HG02885 (cell line): ENCODE results near the gene CYP2A13.
"Not testable (repeated sequence)": the region's sequence is repeated elsewhere in the genome, so short reads cannot be mapped to it uniquely, and the experiment has no call there.

Experiments used
- ATAC-seq: cut with Tn5 transposase; IDR thresholded peaks from one replicate; pipeline ENCODE4 v1.9.1; 2021; ENCODE audit warnings: mild to moderate bottlenecking; ENCODE audit not compliant: unreplicated experiment, poor library complexity

The CYP2A13 gene

GRCh38 chr19:41088151-41088550 lies at the start of gene CYP2A13:
Gene CYP2A13, plus strand, starts transcription at chr19:41088451. Its CDS starts 21 bp downstream, at chr19:41088472.
- ATAC-seq: no peak

GRCh38 chr19:41039806-41040205 lies 48.4 kb upstream of the CYP2A13 start:
- ATAC-seq: no peak

- not testable (repeated sequence) for ATAC-seq
Measured at GRCh38 chr19:41045095-41045494, 43.2 kb upstream of the CYP2A13 start.

GRCh38 chr19:41050426-41050825 lies 37.8 kb upstream of the CYP2A13 start:
- ATAC-seq: no peak

GRCh38 chr19:41052162-41052561 lies 36.1 kb upstream of the CYP2A13 start:
- not testable (repeated sequence) for ATAC-seq

- ATAC-seq: not testable (repeated sequence)
Measured at GRCh38 chr19:41053331-41053730, 34.9 kb upstream of the CYP2A13 start.

- ATAC-seq: no peak
Measured at GRCh38 chr19:41064974-41065569, 23.2 kb upstream of the CYP2A13 start.

GRCh38 chr19:41076286-41076685 lies 12.0 kb upstream of the CYP2A13 start:
- no peak for ATAC-seq

GRCh38 chr19:41083516-41083915 lies 4.7 kb upstream of the CYP2A13 start:
- ATAC-seq: no peak

GRCh38 chr19:41085748-41086415 lies 2.4 kb upstream of the CYP2A13 start:
- no peak for ATAC-seq

- no peak for ATAC-seq
Measured at GRCh38 chr19:41089959-41090358, 1.7 kb downstream of the CYP2A13 start.

- ATAC-seq: no peak
Measured at GRCh38 chr19:41095703-41096102, 7.5 kb downstream of the CYP2A13 start.

- no peak for ATAC-seq
Measured at GRCh38 chr19:41096353-41096752, 8.1 kb downstream of the CYP2A13 start.

GRCh38 chr19:41097302-41097701 lies 9.1 kb downstream of the CYP2A13 start:
- no peak for ATAC-seq

- no peak for ATAC-seq
Measured at GRCh38 chr19:41098762-41099161, 10.5 kb downstream of the CYP2A13 start.

GRCh38 chr19:41102210-41102609 lies 14.0 kb downstream of the CYP2A13 start:
- not testable (repeated sequence) for ATAC-seq

GRCh38 chr19:41106177-41106576 lies 17.9 kb downstream of the CYP2A13 start:
- no peak for ATAC-seq

GRCh38 chr19:41111296-41111695 lies 23.0 kb downstream of the CYP2A13 start:
- no peak for ATAC-seq

- ATAC-seq: no peak
Measured at GRCh38 chr19:41111750-41112295, 23.6 kb downstream of the CYP2A13 start.

- no peak for ATAC-seq
Measured at GRCh38 chr19:41112728-41113290, 24.6 kb downstream of the CYP2A13 start.

GRCh38 chr19:41114132-41114531 lies 25.9 kb downstream of the CYP2A13 start, which contains the start of gene CYP2F1:
Gene CYP2F1, plus strand, starts transcription at chr19:41114432. Its CDS starts 1,757 bp downstream, at chr19:41116189.
- no peak for ATAC-seq
